Measurements from ENCODE around the gene GIPC1. TPM values are rescaled to one million over a fixed set of nuclear protein-coding genes. Genes with fewer than 3 reads are reported as not detected.

GIPC1 gene
- total RNA-seq, 4 donors from 2014 or later: 147 to 432 (median 243) TPM

DNA sequence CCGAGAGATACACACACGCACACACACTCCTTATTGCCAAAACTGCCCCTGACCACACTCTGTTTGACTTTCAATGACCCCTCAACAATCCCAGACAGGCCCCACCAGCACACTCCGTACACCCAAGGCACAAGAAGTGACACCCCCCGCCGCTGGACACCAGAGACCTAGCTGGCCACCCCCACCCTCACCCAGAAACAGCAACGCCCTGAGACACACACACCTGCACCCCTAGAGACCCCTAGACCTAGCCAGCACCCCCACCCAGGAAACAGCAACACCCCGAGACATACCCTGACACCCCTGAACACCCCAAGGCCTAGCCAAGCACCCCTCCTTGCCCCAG, 19.6 kb downstream of the GIPC1 start:
- H3K4me1 ChIP-seq: peaks cover 36 to 83% (median 50%) of the 10 kb centered on the region in 3 donors

DNA sequence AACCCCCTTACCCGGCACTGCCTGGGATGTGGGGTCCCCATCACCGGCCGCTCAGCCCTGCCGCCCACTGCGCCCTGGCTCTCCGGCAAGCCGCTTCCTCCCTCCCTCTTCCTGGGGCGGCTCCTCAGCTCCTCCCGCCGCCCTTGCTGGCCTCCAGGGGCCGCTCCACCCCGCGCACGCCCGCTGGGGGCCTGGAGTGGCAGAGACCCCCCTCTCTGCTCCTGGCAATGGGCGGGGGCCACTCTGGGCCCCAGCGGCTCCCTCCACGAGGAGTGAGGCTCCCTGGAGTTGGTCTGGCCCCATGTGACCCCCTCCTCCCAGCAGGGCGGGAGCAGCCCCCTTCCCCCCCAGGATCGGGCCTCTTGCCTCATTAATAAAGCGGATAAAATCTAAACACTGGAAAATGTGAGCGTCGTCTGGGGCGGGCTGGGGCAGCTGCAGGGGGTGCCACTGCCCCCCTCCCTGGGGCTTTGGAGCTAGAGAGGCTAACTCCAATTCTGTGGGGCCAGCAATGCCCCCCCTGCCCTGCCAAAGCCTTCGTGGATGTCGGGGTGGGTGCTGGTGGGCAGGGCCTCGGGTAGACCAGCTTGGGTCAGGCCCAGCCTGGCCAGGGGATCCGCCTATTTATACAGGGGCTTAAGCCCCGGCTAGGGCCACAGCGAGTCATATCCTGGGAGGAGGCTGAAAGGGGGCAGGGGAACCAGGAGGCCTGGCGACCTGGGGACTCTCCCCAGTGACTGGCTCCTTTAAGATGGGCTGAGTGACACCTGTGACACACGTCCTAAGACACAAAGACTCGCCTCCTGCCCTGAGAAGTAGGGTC, 20.5 kb downstream of the GIPC1 start, which contains the start of gene PTGER1:
PTGER1 (minus strand) TSS at position 104 of the 823 bp plus-strand sequence. CDS start 1,034 bp downstream, outside the sequence.
- Histone ChIP-seq H3K9me3 (no peaks in the 10 kb centered on the region), H3K27me3 (peaks cover 0 to 36% (median 0%) of the 10 kb centered on the region in 4 donors), H3K27ac (peak within 1 kb of the TSS; percentile 23 to 77 (median 70)), H3K36me3 (peaks cover 6 to 46% (median 23%) of the 10 kb centered on the region in 3 donors), H3K4me3 (peak within 1 kb of the TSS in 2 of 4 donors; percentile 34 to 48), H3K4me1 (peaks cover 36 to 80% (median 50%) of the 10 kb centered on the region in 3 donors)
- intact Hi-C loops (cut with DNase I): no loop called here
- 1 to 8% methylated on average over 4 to 10 of the region's 33 CpGs for WGBS, 2 donors
- DNase-seq: no peak
- no peak for TF ChIP-seq POLR2A (IDR thresholded peaks at IDR 0.05)
- TF ChIP-seq, protein P1, sequence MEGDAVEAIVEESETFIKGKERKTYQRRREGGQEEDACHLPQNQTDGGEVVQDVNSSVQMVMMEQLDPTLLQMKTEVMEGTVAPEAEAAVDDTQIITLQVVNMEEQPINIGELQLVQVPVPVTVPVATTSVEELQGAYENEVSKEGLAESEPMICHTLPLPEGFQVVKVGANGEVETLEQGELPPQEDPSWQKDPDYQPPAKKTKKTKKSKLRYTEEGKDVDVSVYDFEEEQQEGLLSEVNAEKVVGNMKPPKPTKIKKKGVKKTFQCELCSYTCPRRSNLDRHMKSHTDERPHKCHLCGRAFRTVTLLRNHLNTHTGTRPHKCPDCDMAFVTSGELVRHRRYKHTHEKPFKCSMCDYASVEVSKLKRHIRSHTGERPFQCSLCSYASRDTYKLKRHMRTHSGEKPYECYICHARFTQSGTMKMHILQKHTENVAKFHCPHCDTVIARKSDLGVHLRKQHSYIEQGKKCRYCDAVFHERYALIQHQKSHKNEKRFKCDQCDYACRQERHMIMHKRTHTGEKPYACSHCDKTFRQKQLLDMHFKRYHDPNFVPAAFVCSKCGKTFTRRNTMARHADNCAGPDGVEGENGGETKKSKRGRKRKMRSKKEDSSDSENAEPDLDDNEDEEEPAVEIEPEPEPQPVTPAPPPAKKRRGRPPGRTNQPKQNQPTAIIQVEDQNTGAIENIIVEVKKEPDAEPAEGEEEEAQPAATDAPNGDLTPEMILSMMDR (IDR thresholded peaks at IDR 0.05): peak in 4 of 6 experiments; percentile 34 to 56 (median 40)

More for the DNA sequence above, 19.6 kb downstream of the GIPC1 start:
- 76% methylated on average over 3 of the region's 7 CpGs; no CpG with 5 or more reads in 1 of the 2 donors for WGBS, 2 donors
- TF ChIP-seq, protein P1 (IDR thresholded peaks at IDR 0.05): no peak
- no peak for TF ChIP-seq POLR2A (IDR thresholded peaks at IDR 0.05)
- no peak for DNase-seq
- peaks cover 0 to 36% (median 0%) of the 10 kb centered on the region in 4 donors for H3K27me3 ChIP-seq
- H3K27ac ChIP-seq: peak overlapping the region; percentile 22 to 77 (median 70)
- intact Hi-C loops (cut with DNase I): no loop called here
- no peaks in the 10 kb centered on the region for H3K9me3 ChIP-seq
- H3K4me3 ChIP-seq: no peak overlapping the region
- peaks cover 6 to 47% (median 23%) of the 10 kb centered on the region in 3 donors for H3K36me3 ChIP-seq

DNA sequence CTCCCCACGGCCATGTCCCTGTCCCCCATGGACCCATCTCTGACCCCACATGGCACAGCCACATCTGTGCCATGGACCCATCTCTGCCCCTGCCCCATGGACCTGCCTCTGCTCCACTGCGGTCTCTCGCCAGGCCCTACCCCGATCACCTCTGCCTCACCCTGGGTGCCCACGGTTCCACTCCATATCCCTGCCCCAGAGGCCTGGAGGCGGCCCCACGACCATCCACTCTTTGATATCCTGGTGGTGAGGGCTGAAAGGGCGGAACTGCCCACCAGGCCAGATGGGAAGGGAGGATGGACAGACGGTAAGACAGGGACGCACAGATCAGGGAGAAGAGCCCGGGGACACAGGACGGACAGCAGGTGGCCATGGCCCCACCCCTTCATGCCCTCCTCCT, 21.1 kb downstream of the GIPC1 start:
- DNase-seq: no peak
- H3K9me3 ChIP-seq: no peaks in the 10 kb centered on the region
- peaks cover 6 to 46% (median 23%) of the 10 kb centered on the region in 3 donors for H3K36me3 ChIP-seq
- 32 to 40% methylated on average over 9 to 11 of the region's 12 CpGs for WGBS, 2 donors
- TF ChIP-seq POLR2A (IDR thresholded peaks at IDR 0.05): no peak
- TF ChIP-seq, protein P1 (IDR thresholded peaks at IDR 0.05): no peak
- H3K4me1 ChIP-seq: peaks cover 36 to 74% (median 50%) of the 10 kb centered on the region in 3 donors
- intact Hi-C loops (cut with DNase I): no loop called here
- peak overlapping the region in 3 of 4 donors; percentile 70 to 77 (median 71) for H3K27ac ChIP-seq
- peaks cover 0 to 36% (median 0%) of the 10 kb centered on the region in 4 donors for H3K27me3 ChIP-seq
- peak overlapping the region in 2 of 4 donors; percentile 34 to 48 for H3K4me3 ChIP-seq

DNA sequence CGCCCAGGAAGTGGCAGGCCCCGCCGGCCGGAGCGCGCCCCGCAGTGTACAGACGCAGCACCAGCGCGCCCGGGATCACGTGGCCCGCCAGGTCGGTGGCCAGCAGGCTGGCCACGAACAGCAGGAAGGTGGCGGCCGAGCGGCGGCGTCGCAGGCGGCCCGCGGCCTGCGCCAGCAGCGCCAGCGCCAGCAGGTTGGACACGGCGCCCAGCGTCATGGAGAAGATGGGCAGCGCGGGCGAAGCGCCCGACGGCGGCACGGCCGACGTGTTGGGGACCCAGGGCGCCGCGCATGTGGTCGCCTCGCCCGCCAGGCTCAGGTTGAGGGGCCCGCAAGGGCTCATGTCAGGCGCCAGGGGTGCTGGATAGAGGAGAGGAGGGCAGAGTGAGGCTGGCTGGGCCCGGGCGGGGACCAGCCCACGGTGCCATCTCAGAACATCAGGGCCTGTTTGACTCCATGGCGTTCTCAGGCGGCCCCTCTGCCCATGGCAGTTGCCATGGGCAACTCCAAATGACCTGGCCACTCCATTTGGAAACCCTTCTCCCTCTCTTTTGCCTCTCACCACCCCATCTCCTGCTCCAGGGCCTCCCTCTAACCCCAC, 21.8 kb downstream of the GIPC1 start:
- no peak for DNase-seq
- Histone ChIP-seq H3K9me3 (no peaks in the 10 kb centered on the region), H3K27ac (peak overlapping the region in 2 of 4 donors; percentile 70 to 77), H3K36me3 (peaks cover 0 to 46% (median 15%) of the 10 kb centered on the region in 3 donors), H3K4me1 (peaks cover 36 to 72% (median 50%) of the 10 kb centered on the region in 3 donors), H3K27me3 (peaks cover 0 to 36% (median 0%) of the 10 kb centered on the region in 4 donors), H3K4me3 (peak overlapping the region in 2 of 4 donors; percentile 20 to 48)
- 43% methylated on average over 26 of the region's 53 CpGs; no CpG with 5 or more reads in 1 of the 2 donors for WGBS, 2 donors
- intact Hi-C loops (cut with DNase I): no loop called here
- TF ChIP-seq, protein P1 (IDR thresholded peaks at IDR 0.05): no peak

Measured in esophagus squamous epithelium (tissue), 5 donors.